Panc1 (cell line): ENCODE results near the gene ENTHD1. TPM values are rescaled to one million over a fixed set of nuclear protein-coding genes. Genes with fewer than 3 reads are reported as not detected.

Experiments used
- ATAC-seq: fragments of 200-7000 bp; cut with Tn5 transposase; 2 replicates; pipeline ENCODE4 v1.9.1; 2020; ENCODE audit warnings: mild to moderate bottlenecking, moderate library complexity
- BruUV-seq: library from RNA; stranded (reverse); fragments of 400-500 nt; replicated peaks from 2 replicates; lab custom pipeline; 2021; lab: Mats Ljungman, UMichigan
- CTCF ChIA-PET: fragments of 300-600 bp; sonication (Branson Sonifier 250); formaldehyde crosslinking; loops from one replicate; lab custom pipeline; 2022; ENCODE audit warnings: antibody characterized with exemption; lab: Charles Lee
- POLR2A ChIA-PET: fragments of 300-600 bp; sonication (Branson Sonifier 250); formaldehyde crosslinking; loops from one replicate; lab custom pipeline; 2022; ENCODE audit warnings: antibody characterized with exemption; lab: Charles Lee
- DNase-seq: peaks from one replicate; pipeline ENCODE4 v3.0.0-alpha.2; 2010; ENCODE audit warnings: low read depth, low spot score
- H3K27ac ChIP-seq: 2 replicates; pipeline ENCODE4 v1.5.1; 2011; ENCODE audit warnings: mild to moderate bottlenecking, low read length, inconsistent platforms
- H3K27me3 ChIP-seq: fragments of 200-500 bp; sonication (Bioruptor generic); 2 replicates; pipeline ENCODE4 v1.6.0; 2014; ENCODE audit warnings: low read length, inconsistent platforms; ENCODE audit not compliant: control insufficient read depth, insufficient read depth
- H3K36me3 ChIP-seq: fragments of 200-500 bp; sonication (Bioruptor generic); 2 replicates; pipeline ENCODE4 v1.5.1; 2014; ENCODE audit warnings: inconsistent platforms, mild to moderate bottlenecking, low read length, moderate library complexity; ENCODE audit not compliant: control insufficient read depth, insufficient read depth
- H3K4me1 ChIP-seq: 2 replicates; pipeline ENCODE4 v1.5.1; 2011; ENCODE audit warnings: inconsistent platforms, mild to moderate bottlenecking, low read length, moderate library complexity; ENCODE audit not compliant: control insufficient read depth, insufficient read depth
- H3K4me3 ChIP-seq, 2 experiments: 2 replicates each; pipeline ENCODE4 v1.5.1; 2011 to 2012; ENCODE audit warnings: low read depth in 2 of 2, low read length in 2 of 2, mild to moderate bottlenecking in 2 of 2, inconsistent platforms in 1 of 2, moderate library complexity in 1 of 2
- H3K9me3 ChIP-seq: fragments of 200-500 bp; sonication (Bioruptor generic); 2 replicates; pipeline ENCODE4 v1.5.1; 2014; ENCODE audit warnings: low read depth, mild to moderate bottlenecking, inconsistent platforms, low read length, moderate library complexity; ENCODE audit not compliant: control insufficient read depth, insufficient read depth
- CTCF ChIP-seq: fragments of 450-650 bp; IDR thresholded peaks from 2 replicates; pipeline ENCODE4 v1.5.1; 2017; ENCODE audit warnings: mild to moderate bottlenecking
- POLR2AphosphoS5 ChIP-seq: IDR thresholded peaks from 2 replicates; pipeline ENCODE4 v1.6.1; 2012; ENCODE audit warnings: mild to moderate bottlenecking, low read depth, low read length, moderate library complexity
- REST ChIP-seq, 2 experiments: IDR thresholded peaks; 2 replicates each; pipeline ENCODE4 v1.6.1; 2011 to 2012; ENCODE audit warnings: low read depth in 2 of 2, control low read depth in 1 of 2, low read length in 1 of 2, mild to moderate bottlenecking in 1 of 2, moderate library complexity in 1 of 2; ENCODE audit not compliant: insufficient read depth in 1 of 2
- SIN3A ChIP-seq: IDR thresholded peaks from 2 replicates; pipeline ENCODE4 v1.6.1; 2012; ENCODE audit warnings: low read depth, mild to moderate bottlenecking, low read length, moderate library complexity, borderline replicate concordance; ENCODE audit not compliant: insufficient read depth
- TCF7L2 ChIP-seq: IDR thresholded peaks from 2 replicates; pipeline ENCODE4 v1.6.1; 2011; ENCODE audit warnings: mild to moderate bottlenecking, low read depth, low read length, inconsistent platforms
- in situ Hi-C: cut with HindIII; loops from 2 replicates; pipeline ENCODE4 v1.10.0; 2016; ENCODE audit warnings: low sequenced_read_pairs, low pct_unique_long_range_greater_than_20kb
- intact Hi-C: fragments of 100-400 bp; cut with micrococcal nuclease; formaldehyde crosslinking; loops from one replicate; pipeline ENCODE4 v1.10.0; 2022; ENCODE audit not compliant: unreplicated experiment
- total RNA-seq: library from RNA; stranded (reverse); gene quantifications from one replicate; pipeline ENCODE4 v1.2.1, GENCODE V29; 2021; ENCODE audit not compliant: unreplicated experiment

The ENTHD1 gene
- total RNA-seq, 1 experiment from 2014 or later, result not detected

DNA sequence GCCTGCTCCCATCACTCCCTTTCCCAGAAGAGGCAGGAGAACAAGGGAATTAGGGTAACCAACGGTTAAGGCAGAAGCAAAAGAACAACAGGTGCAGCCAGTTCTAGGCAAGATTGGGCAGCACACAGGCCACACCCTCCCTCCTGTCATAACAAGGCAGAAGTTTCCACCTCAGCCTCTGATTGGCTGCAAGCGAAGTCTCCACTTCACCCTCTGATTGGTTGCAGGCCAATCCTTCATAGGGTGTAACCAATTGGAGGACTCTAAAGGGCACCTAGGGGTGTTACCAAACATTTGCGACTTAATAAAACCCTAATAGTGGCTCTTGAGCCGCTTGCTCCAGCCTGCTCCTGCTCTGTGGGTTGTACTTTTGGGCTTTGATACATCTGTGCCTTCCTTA is 169.2 kb downstream of the ENTHD1 start:
- H3K4me1 ChIP-seq, result no peaks in the 10 kb centered on the region
- in situ Hi-C loops, result no loop called here
- H3K27me3 ChIP-seq, result no peaks in the 10 kb centered on the region
- TF ChIP-seq CTCF, result no peak
- no peak for TF ChIP-seq TCF7L2
- TF ChIP-seq REST (IDR thresholded peaks at IDR 0.05; ENCODE audit: insufficient read depth in 1 of 2, low read depth in 2 of 2, low read length in 1 of 2), result no peak
- no TSS peak for BruUV-seq
- no peaks in the 10 kb centered on the region for H3K9me3 ChIP-seq
- no peak overlapping the region for H3K4me3 ChIP-seq
- ATAC-seq (no peak), DNase-seq (no peak)
- H3K27ac ChIP-seq, result no peak overlapping the region
- no peaks in the 10 kb centered on the region for H3K36me3 ChIP-seq
- ChIA-PET CTCF (no interaction called here), POLR2A (no interaction called here)
- intact Hi-C loops, result no loop called here

GRCh38 chr22:39723899-39724351 is 169.6 kb downstream of the ENTHD1 start:
- H3K27ac ChIP-seq, result no peak overlapping the region
- POLR2A ChIA-PET, result no interaction called here
- in situ Hi-C loops (no loop called here), intact Hi-C loops (no loop called here)
- ATAC-seq (no peak), DNase-seq (no peak)
- H3K36me3 ChIP-seq, result no peaks in the 10 kb centered on the region
- H3K4me1 ChIP-seq, result no peaks in the 10 kb centered on the region
- CTCF ChIA-PET, result no interaction called here
- H3K9me3 ChIP-seq, result no peaks in the 10 kb centered on the region
- no peaks in the 10 kb centered on the region for H3K27me3 ChIP-seq
- TF ChIP-seq SIN3A (no peak), TCF7L2 (no peak), POLR2AphosphoS5 (no peak), REST (IDR thresholded peaks at IDR 0.05; ENCODE audit: insufficient read depth in 1 of 2, low read depth in 2 of 2, low read length in 1 of 2) (no peak), CTCF (no peak)
- BruUV-seq, result no TSS peak
- no peak overlapping the region for H3K4me3 ChIP-seq
